ENCODE measurements around the gene PLEKHG4B.
A peak's percentile ranks its signal among the peaks of the same experiment; 100 is the strongest.

Gene PLEKHG4B

DNA sequence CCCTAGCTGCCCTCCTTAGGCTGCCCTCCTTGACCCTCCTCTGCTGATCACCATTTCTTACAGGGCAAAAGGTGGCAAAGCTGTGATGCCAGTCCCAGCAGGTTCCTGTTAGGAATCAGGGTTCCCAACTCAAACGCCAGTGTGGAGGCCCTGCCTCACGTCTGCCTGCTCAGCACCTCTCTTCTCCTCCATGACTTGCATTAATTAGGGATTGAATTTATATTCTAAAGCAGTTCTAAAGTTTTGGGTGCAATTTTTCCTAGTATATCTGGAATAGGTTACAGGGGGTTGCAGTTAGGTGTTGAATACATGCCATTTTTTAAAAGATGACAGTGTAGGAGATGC, 13.2 kb upstream of the PLEKHG4B start:
- H3K27ac ChIP-seq, result no peak overlapping the region
- TF ChIP-seq, protein P1, sequence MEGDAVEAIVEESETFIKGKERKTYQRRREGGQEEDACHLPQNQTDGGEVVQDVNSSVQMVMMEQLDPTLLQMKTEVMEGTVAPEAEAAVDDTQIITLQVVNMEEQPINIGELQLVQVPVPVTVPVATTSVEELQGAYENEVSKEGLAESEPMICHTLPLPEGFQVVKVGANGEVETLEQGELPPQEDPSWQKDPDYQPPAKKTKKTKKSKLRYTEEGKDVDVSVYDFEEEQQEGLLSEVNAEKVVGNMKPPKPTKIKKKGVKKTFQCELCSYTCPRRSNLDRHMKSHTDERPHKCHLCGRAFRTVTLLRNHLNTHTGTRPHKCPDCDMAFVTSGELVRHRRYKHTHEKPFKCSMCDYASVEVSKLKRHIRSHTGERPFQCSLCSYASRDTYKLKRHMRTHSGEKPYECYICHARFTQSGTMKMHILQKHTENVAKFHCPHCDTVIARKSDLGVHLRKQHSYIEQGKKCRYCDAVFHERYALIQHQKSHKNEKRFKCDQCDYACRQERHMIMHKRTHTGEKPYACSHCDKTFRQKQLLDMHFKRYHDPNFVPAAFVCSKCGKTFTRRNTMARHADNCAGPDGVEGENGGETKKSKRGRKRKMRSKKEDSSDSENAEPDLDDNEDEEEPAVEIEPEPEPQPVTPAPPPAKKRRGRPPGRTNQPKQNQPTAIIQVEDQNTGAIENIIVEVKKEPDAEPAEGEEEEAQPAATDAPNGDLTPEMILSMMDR (conservative IDR thresholded peaks at IDR 0.05), result peak; percentile 58
- no peak for TF ChIP-seq ZFX (IDR thresholded peaks at IDR 0.05)

DNA sequence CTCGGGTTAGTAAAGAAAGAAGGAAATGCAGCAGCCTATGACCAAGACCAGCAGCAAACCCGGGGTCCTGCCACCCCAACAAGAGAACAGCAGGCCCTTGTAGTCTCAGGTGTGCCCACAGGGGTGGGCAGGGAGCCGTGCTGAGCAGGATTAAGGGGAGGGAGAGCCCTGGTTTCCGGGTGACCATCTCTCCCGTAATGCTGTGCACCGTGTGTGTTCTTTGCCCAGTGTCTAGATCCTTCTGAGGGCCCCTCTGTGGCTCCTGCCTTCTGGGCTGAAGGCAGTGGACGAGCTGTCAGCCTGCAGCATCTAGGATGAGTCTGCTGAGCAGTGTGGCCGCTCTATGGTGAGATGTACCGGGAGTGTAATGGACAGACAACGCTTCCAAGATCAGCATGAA, 12.7 kb upstream of the PLEKHG4B start:
- H3K27ac ChIP-seq, result no peak overlapping the region
- TF ChIP-seq, protein P1 (conservative IDR thresholded peaks at IDR 0.05), result no peak
- no peak for TF ChIP-seq ZFX (IDR thresholded peaks at IDR 0.05)

DNA sequence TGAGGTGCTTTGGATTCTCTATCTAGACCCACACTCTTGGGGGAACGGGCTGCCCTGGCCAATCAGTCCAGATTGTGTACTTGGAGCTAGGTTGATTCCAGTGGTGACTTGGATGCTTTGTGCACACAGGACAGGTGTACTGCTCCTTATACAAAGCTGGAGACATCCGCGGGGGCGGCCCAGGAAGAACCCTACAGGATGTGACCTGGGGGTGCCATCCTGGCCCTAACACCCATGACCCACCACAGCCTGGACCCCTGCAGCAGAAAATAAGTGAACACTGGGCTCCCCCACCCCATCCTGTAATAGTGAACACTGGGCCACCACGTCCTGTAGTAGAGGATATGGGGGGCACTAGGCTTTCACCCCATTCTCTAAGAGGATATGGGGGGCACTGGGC, 12.1 kb upstream of the PLEKHG4B start:
- no peak overlapping the region for H3K27ac ChIP-seq
- TF ChIP-seq ZFX (IDR thresholded peaks at IDR 0.05), result no peak
- TF ChIP-seq, protein P1 (conservative IDR thresholded peaks at IDR 0.05), result no peak

DNA sequence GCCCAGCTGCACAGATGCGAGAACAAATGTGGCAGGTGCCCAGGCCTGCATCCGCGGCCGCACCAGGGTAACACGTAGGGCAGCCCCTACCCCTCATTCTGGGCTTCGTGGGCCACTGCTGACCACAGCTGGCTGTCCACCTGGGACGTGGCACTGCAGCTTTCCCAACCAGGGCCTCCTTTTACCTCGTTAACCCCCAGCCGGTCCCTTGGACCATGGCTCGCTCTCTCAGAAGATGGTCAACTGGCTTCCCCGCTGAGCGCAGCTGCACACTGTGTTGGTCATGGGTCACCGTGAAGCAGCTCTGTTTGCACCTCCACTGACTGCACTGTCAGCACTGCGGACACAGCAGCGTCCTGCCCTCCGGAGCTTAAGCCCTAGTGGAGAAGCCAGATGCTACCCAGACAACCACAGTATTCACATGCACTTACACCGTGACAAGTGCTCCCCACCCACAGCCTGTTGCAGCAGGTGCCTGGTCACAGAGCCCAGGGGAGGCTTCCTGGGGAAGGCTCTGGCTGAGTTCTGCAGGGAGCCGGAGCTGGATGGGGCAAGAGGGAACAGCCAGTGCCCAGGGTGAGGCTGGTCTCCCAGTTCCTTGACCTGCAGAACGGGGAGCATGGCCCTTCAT, 10.5 kb upstream of the PLEKHG4B start:
- no peak overlapping the region for H3K27ac ChIP-seq
- TF ChIP-seq ZFX (IDR thresholded peaks at IDR 0.05), result no peak
- TF ChIP-seq, protein P1 (conservative IDR thresholded peaks at IDR 0.05), result no peak

DNA sequence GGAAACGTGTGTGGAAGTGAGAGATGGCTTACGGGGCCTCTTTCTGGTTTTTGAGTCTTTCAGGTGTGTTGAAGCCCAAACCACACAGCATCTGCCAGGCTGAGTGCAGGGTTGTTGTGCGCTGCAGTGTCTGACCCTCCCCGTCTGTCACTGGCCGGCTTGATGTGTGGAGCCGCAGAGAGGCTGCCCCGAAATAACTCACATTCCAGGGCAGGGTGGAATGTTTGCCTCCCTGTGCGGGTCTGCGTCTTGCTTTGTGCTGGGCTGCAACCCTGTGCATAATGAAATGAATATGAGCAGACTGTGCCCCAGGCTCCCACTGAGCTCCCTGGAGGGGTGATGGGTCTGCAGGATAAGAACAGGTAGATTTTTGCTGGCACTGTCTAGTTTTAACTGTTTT, 9.9 kb upstream of the PLEKHG4B start:
- H3K27ac ChIP-seq, result no peak overlapping the region
- no peak for TF ChIP-seq ZFX (IDR thresholded peaks at IDR 0.05)
- TF ChIP-seq, protein P1 (conservative IDR thresholded peaks at IDR 0.05), result no peak

DNA sequence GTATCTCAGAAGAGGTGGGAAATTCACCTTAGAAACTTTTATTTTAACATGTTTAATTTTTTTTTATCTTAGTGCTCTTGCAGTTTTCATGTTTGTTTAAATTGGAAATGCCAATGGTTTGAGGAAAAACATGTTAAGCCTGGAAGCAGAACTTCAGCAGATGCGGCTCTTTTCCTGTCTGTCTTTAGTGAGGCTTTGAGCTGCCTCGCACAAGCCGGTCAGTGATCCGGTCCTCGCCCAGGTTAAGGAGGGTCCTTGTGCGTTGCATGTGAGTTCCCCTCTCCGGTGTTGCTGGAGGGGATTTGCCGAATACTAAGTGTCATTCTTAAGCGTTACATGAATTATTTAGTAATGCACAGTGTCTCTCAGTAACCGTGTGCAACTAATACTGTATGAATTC, 9.4 kb upstream of the PLEKHG4B start:
- no peak overlapping the region for H3K27ac ChIP-seq
- TF ChIP-seq, protein P1 (conservative IDR thresholded peaks at IDR 0.05), result no peak

DNA sequence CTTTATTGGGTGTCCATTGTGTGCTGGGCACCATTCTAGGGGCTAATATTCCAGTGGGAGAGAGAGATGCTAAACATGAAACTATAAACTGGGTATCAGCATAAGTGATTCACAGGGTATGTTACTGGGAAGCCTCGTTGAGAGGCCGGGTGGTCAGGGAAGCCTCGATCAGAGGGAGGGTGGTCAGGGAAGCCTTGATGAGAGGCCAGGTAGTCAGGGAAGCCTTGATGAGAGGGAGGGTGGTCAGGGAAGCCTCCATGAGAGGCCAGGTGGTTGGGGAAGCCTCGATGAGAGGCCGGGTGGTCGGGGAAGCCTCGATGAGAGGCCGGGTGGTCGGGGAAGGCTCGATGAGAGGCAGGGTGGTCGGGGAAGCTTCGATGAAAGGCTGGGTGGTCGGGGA, 8.9 kb upstream of the PLEKHG4B start:
- no peak for TF ChIP-seq ZFX (IDR thresholded peaks at IDR 0.05)
- TF ChIP-seq, protein P1 (conservative IDR thresholded peaks at IDR 0.05), result no peak
- no peak overlapping the region for H3K27ac ChIP-seq
